HUES64 (cell line): ENCODE results near the gene CHORDC1.
"Not testable (repeated sequence)": the region's sequence is repeated elsewhere in the genome, so short reads cannot be mapped to it uniquely, and the experiment has no call there.

Source experiments
- H3K27ac ChIP-seq: 2 replicates; pipeline ENCODE4 v1.7.0; 2013; ENCODE audit warnings: low read depth, low read length, inconsistent platforms
- H3K27me3 ChIP-seq: 2 replicates; pipeline ENCODE4 v1.6.1; 2013; ENCODE audit warnings: mild to moderate bottlenecking, low read length; ENCODE audit not compliant: insufficient read depth
- H3K36me3 ChIP-seq: 2 replicates; pipeline ENCODE4 v1.6.1; 2013; ENCODE audit warnings: mild to moderate bottlenecking, low read length; ENCODE audit not compliant: insufficient read depth
- H3K4me1 ChIP-seq: 2 replicates; pipeline ENCODE4 v1.6.1; 2013; ENCODE audit warnings: mild to moderate bottlenecking, low read length, moderate library complexity; ENCODE audit not compliant: insufficient read depth
- H3K4me3 ChIP-seq: 2 replicates; pipeline ENCODE4 v1.5.1; 2013; ENCODE audit warnings: mild to moderate bottlenecking, low read length, moderate library complexity
- H3K9ac ChIP-seq: 2 replicates; pipeline ENCODE4 v1.6.1; 2013; ENCODE audit warnings: mild to moderate bottlenecking, low read depth, low read length
- H3K9me3 ChIP-seq: 2 replicates; pipeline ENCODE4 v1.6.1; 2013; ENCODE audit warnings: low read depth, low read length; ENCODE audit not compliant: insufficient read depth
- WGBS: fragments of 150-250, 120-280 bp; methylation state at CpG from one replicate; pipeline ENCODE4 v1.1.7; 2013; ENCODE audit warnings: missing lambda C conversion rate; 5-methylcytosine and 5-hydroxymethylcytosine counted together

The CHORDC1 gene

DNA sequence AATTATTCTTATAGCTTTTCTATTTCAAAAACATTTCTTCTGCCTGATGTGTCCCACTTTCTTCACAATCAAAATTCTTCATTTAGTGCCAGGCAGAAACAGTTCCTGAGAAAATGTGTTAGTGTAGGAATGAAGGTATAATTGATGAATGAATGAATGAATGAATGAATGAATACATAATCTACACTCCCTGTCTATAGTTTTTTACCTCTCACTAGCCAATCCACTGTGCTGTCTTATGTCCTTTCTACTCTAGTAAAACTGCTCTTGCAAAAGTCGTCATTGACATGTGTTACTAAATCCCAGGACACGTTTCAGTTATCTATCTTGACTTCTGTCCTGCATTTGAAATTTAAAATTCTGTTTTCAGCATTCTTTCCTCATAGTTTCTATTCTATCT, 42.9 kb downstream of the CHORDC1 start:
- Histone ChIP-seq H3K4me1 (no peaks in the 10 kb centered on the region), H3K27me3 (no peaks in the 10 kb centered on the region), H3K9ac (no peak overlapping the region), H3K27ac (no peak overlapping the region), H3K36me3 (peaks cover 7% of the 10 kb centered on the region; the same call in 1 of the 2 replicates), H3K4me3 (no peak overlapping the region), H3K9me3 (no peaks in the 10 kb centered on the region)
- 77% methylated on average over 2 of the region's 2 CpGs for WGBS

DNA sequence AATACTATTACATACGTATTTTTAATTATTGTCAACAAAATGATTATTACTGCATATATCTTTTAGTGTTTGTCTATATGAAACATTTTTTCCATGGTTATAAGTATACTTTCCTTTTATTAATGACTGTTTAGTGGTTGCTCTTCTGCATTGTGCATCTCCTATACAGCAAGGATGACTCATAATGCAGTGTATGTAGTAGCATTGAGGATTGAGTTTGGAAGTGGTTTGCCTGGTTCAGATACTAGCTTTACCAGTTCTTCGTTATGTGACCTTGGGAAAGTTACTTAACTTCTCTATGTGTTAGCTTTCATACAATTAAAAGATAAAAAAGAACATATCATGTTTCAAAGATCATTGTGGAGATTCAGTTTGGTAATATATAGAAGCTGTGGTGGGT, 44.1 kb downstream of the CHORDC1 start:
- Histone ChIP-seq H3K9me3 (no peaks in the 10 kb centered on the region), H3K9ac (no peak overlapping the region), H3K27ac (no peak overlapping the region), H3K4me1 (no peaks in the 10 kb centered on the region), H3K4me3 (no peak overlapping the region), H3K27me3 (no peaks in the 10 kb centered on the region), H3K36me3 (peaks cover 7% of the 10 kb centered on the region; the same call in 1 of the 2 replicates)
- WGBS = no CpG with 5 or more reads among the region's 2 CpGs

DNA sequence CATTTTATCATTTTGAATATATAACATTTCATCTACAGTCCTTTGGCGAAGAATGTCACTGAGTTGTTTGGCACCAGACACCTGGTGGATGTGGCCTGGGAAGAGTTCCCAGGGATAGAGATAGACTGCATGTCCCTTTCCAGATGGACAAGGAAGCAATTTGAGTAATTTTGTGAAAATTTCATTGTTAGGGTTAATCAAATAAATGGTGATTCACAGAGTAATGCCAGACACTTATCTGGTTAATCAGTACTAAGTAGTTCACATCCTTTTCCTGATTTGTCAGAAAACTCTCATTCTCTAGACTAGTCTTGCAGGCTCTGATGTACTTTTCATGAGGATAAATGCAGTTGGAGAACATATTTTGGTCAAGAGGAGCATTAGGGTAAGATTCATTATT, 46.8 kb downstream of the CHORDC1 start:
- Histone ChIP-seq H3K9ac (no peak overlapping the region), H3K4me3 (no peak overlapping the region), H3K9me3 (no peaks in the 10 kb centered on the region), H3K4me1 (no peaks in the 10 kb centered on the region), H3K27me3 (no peaks in the 10 kb centered on the region), H3K27ac (no peak overlapping the region), H3K36me3 (peaks cover 7% of the 10 kb centered on the region; the same call in 1 of the 2 replicates)
- WGBS = 96% methylated on average over 1 of the region's 1 CpG

DNA sequence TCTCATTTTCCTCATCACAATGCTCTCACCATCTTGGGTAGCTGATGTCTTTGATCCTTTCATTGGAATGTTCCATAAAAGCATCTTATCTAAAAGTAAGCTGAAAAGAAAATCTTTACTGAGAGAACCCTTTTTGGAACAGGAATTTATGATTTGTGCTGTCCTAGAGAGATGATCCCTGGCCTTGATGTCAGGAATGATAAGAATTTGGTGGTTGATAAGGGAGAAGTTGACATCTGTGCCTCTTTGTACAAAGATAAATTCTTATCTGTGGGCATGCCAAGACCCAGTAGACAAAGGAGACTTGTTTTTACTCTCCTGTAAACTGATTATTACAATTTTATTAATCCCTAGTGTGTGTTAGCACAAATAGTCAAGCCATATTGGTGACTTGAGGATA, 51.5 kb downstream of the CHORDC1 start:
- Histone ChIP-seq H3K4me1 (no peaks in the 10 kb centered on the region), H3K4me3 (no peak overlapping the region), H3K9me3 (no peaks in the 10 kb centered on the region), H3K9ac (no peak overlapping the region), H3K27me3 (no peaks in the 10 kb centered on the region), H3K36me3 (peaks cover 10% of the 10 kb centered on the region; the same call in 1 of the 2 replicates), H3K27ac (no peak overlapping the region)

DNA sequence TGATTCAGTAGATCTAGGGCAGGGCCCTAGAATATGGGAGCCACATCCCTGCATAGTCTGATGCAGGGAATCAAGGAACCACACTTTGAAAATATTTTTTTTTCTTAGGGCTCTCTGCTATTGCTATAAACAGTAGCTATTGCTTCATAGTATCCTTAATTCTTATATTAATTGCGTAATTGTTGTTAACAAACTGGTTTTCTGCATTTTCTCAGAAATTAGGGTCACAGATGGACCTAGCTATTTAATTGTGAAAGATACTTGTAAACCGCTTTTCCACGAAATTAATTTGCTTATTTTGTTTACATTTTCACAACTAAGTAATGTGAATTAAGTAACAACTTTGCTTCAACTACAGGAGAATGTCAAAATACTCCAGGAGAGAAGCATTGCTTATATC, 54.3 kb downstream of the CHORDC1 start:
- Histone ChIP-seq H3K4me1 (no peaks in the 10 kb centered on the region), H3K36me3 (peaks cover 18% of the 10 kb centered on the region; the same call in 1 of the 2 replicates), H3K27me3 (no peaks in the 10 kb centered on the region), H3K4me3 (no peak overlapping the region), H3K9ac (no peak overlapping the region), H3K27ac (no peak overlapping the region), H3K9me3 (no peaks in the 10 kb centered on the region)
- WGBS = 97% methylated on average over 3 of the region's 3 CpGs

DNA sequence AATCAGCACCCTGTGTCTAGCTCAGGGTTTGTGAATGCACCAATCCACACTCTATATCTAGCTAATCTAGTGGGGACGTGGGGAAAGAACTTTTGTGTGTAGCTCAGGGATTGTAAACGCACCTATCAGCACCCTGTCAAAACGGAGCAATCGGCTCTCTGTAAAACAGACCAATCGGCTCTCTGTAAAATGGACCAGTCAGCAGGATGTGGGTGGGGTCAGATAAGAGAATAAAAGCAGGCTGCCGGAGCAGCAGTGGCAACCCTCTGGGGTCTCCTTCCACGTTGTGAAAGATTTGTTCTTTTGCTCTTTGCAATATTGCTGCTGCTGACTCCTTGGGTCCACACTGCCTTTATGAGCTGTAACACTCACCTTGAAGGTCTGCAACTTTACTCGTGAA, 55.1 kb downstream of the CHORDC1 start:
- H3K9me3 ChIP-seq, H3K9ac ChIP-seq, H3K4me3 ChIP-seq, H3K27me3 ChIP-seq, H3K4me1 ChIP-seq, H3K27ac ChIP-seq: not testable (repeated sequence)
- WGBS = 90% methylated on average over 8 of the region's 8 CpGs
- peaks cover 18% of the 10 kb centered on the region; the same call in 1 of the 2 replicates for H3K36me3 ChIP-seq

DNA sequence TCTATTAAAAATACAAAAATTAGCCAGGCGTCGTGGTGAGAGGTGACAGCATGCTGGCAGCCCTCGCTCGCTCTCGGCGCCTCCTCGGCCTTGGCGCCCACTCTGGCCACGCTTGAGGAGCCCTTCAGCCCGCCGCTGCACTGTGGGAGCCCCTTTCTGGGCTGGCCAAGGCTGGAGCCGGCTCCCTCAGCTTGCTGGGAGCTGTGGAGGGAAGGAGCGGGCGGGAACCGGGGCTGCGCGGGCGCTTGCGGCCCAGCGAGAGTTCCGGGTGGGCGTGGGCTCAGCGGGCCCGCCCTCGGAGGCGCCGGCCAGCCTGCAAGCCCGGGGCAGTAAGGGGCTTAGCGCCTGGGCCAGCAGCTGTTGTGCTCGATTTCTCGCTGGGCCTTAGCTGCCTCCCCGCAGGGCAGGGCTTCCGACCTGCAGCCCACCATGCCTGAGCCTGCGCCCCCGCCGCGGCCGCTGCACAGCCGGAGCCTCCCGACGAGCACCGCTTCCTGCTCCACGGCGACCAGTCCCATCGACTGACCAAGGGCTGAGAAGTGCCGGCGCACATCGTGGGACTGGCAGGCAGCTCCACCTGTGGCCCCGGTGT, 55.8 kb downstream of the CHORDC1 start:
- not testable (repeated sequence) for H3K4me3 ChIP-seq, H3K9me3 ChIP-seq, H3K27me3 ChIP-seq, H3K27ac ChIP-seq, H3K4me1 ChIP-seq, H3K9ac ChIP-seq
- WGBS = 95% methylated on average over 49 of the region's 49 CpGs
- peaks cover 18% of the 10 kb centered on the region; the same call in 1 of the 2 replicates for H3K36me3 ChIP-seq
